ENCODE data around the gene SPDYA.

SPDYA gene

GRCh38 chr2:28824207-28824606, 13.6 kb downstream of the SPDYA start:
- TF ChIP-seq, protein P1, sequence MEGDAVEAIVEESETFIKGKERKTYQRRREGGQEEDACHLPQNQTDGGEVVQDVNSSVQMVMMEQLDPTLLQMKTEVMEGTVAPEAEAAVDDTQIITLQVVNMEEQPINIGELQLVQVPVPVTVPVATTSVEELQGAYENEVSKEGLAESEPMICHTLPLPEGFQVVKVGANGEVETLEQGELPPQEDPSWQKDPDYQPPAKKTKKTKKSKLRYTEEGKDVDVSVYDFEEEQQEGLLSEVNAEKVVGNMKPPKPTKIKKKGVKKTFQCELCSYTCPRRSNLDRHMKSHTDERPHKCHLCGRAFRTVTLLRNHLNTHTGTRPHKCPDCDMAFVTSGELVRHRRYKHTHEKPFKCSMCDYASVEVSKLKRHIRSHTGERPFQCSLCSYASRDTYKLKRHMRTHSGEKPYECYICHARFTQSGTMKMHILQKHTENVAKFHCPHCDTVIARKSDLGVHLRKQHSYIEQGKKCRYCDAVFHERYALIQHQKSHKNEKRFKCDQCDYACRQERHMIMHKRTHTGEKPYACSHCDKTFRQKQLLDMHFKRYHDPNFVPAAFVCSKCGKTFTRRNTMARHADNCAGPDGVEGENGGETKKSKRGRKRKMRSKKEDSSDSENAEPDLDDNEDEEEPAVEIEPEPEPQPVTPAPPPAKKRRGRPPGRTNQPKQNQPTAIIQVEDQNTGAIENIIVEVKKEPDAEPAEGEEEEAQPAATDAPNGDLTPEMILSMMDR (conservative IDR thresholded peaks at IDR 0.05; ENCODE audit: low read depth, low read length): no peak
- no peak for DNase-seq (ENCODE audit: low read depth)
- no peak overlapping the region for H3K4me3 ChIP-seq (ENCODE audit: low read depth, low read length)

- no peak for DNase-seq (ENCODE audit: low read depth)
- TF ChIP-seq, protein P1 (conservative IDR thresholded peaks at IDR 0.05; ENCODE audit: low read depth, low read length): no peak
- H3K4me3 ChIP-seq (ENCODE audit: low read depth, low read length): no peak overlapping the region
Observed at GRCh38 chr2:28824870-28825269, 14.2 kb downstream of the SPDYA start.

- H3K4me3 ChIP-seq (ENCODE audit: low read depth, low read length): no peak overlapping the region
- TF ChIP-seq, protein P1 (conservative IDR thresholded peaks at IDR 0.05; ENCODE audit: low read depth, low read length): no peak
- peak; percentile 21 for DNase-seq (ENCODE audit: low read depth)
Observed at GRCh38 chr2:28828382-28828781, 17.7 kb downstream of the SPDYA start.

DNA sequence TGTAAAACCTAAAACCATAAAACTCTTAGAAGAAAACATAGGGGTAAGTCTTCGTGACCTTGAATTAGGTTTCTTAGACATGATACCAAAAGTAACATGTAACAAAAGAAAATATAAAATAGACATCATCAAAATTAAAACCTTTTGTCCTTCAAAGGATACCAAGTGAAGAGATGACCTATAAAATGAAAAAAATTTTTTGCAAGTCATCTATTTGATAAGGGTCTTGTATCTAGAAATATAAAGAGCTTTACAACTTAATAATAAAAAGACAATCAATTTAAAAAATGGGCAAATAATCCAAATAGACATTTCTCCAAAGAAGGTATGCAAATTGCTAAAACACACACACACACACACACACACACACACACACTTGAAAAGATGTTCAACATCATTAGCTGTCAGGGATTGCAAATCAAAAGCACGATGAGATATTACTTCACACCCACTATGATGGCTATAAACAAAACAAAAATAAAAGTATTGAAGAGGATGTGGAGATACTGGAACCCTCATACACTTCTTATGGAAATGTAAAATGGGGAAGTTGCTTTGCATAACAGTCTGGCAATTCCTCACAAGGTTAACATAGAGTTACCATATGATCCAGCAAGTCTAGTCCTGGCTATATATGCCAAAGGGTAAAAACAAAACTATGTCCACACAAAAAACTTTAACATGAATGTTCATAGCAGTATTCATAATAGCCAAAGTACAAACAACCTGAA, 23.3 kb downstream of the SPDYA start:
- DNase-seq (ENCODE audit: low read depth): no peak
- no peak overlapping the region for H3K4me3 ChIP-seq (ENCODE audit: low read depth, low read length)
- TF ChIP-seq, protein P1 (conservative IDR thresholded peaks at IDR 0.05; ENCODE audit: low read depth, low read length): no peak

DNA sequence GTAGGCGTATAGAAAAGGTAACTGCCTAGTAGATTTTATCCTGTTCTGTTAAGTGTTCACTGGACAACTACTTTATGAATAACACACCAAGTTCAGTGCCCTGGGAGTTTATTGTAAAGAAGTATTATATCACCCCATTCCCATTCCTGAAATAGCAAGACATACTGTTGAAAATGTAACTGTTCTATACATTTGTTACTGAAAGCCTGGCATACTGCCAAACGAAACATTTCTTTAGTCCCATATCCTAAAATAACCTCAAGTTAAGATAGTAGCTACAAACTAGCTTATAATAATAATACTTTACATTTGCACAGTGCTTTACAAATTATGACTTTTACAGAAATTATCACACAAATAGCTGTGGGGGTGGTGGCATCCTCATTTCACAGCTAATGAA, 25.1 kb downstream of the SPDYA start:
- no peak overlapping the region for H3K4me3 ChIP-seq (ENCODE audit: low read depth, low read length)
- TF ChIP-seq, protein P1 (conservative IDR thresholded peaks at IDR 0.05; ENCODE audit: low read depth, low read length): no peak
- DNase-seq (ENCODE audit: low read depth): peak; percentile 10

DNA sequence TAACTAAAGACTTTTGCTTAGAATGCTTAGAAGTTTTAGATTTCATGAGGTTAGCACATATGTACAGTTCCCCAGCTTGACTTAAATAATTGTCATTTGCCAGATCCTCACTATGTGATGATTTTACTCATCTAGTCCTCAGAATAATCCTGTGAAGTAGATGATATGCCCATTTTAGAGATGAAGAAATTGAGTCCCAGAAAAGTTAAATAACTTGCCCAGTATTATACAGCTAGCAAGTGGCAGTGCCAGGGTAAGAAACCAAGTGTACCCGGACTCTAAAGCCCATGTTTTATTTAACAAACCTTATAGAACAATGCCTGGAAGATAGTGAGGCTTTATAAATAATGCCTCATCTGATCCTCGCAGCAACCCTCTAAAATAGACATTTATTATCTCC, 28.3 kb downstream of the SPDYA start:
- no peak overlapping the region for H3K4me3 ChIP-seq (ENCODE audit: low read depth, low read length)
- TF ChIP-seq, protein P1 (conservative IDR thresholded peaks at IDR 0.05; ENCODE audit: low read depth, low read length): no peak
- DNase-seq (ENCODE audit: low read depth): no peak

- H3K4me3 ChIP-seq (ENCODE audit: low read depth, low read length): no peak overlapping the region
- DNase-seq (ENCODE audit: low read depth): peak; percentile 52
- TF ChIP-seq, protein P1 (conservative IDR thresholded peaks at IDR 0.05; ENCODE audit: low read depth, low read length): no peak
Observed at GRCh38 chr2:28842042-28842441, 31.4 kb downstream of the SPDYA start.
